GM15510 (cell line): ENCODE measurements around the gene ABCA1.

Experiments
- POLR2A ChIP-seq: IDR thresholded peaks from 3 replicates; pipeline ENCODE4 v1.6.1; 2011; ENCODE audit warnings: borderline replicate concordance; ENCODE audit not compliant: insufficient read length; ENCODE audit errors: extremely low read depth

Gene ABCA1

GRCh38 chr9:104866191-104866590 lies 61.8 kb downstream of the ABCA1 start:
- no peak for TF ChIP-seq POLR2A

- TF ChIP-seq POLR2A: no peak
Observed at GRCh38 chr9:104864675-104865104, 63.3 kb downstream of the ABCA1 start.

- no peak for TF ChIP-seq POLR2A
Observed at GRCh38 chr9:104863180-104863883, 64.6 kb downstream of the ABCA1 start.

GRCh38 chr9:104861397-104861796 lies 66.6 kb downstream of the ABCA1 start:
- no peak for TF ChIP-seq POLR2A

GRCh38 chr9:104860263-104860662 lies 67.7 kb downstream of the ABCA1 start:
- no peak for TF ChIP-seq POLR2A

- no peak for TF ChIP-seq POLR2A
Observed at GRCh38 chr9:104858846-104859245, 69.1 kb downstream of the ABCA1 start.

DNA sequence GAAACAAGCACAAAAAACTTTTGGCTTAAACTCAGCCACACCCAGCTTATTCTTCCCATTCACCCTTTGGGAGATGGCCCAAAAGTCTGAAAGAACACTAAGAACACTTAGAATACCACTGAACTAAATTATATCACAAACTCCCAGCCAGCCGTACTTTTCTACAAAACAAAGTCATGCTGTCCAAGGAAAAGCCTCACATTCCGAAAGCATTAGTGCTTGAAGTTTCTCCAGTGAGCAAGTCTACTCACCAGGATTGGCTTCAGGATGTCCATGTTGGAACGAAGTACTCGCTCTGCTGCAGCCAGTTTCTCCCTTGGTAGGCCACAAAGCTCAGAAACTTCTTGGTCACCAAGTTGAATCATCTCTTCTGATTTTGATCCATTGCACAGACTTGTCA lies 69.7 kb downstream of the ABCA1 start:
- no peak for TF ChIP-seq POLR2A

- TF ChIP-seq POLR2A: no peak
Observed at GRCh38 chr9:104856413-104856941, 71.5 kb downstream of the ABCA1 start.

DNA sequence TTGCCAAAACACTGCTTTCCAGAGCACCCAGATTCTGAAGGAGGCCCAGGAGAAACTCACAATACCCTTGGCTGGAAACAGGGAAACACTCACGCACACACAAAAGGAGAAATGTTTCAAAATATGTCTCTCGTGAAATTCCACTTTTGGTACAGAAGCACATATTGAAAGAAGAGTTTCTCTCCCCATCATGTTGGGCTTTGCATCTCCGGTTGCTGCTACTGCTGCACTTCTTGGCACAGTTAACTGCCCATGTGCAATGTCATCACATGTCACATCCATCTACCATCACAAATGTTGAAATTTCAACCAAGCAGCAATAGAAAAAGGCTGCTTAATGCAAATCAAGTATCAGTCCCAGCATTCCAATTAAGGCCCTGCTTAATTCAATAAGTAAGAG lies 72.1 kb downstream of the ABCA1 start:
- TF ChIP-seq POLR2A: no peak

DNA sequence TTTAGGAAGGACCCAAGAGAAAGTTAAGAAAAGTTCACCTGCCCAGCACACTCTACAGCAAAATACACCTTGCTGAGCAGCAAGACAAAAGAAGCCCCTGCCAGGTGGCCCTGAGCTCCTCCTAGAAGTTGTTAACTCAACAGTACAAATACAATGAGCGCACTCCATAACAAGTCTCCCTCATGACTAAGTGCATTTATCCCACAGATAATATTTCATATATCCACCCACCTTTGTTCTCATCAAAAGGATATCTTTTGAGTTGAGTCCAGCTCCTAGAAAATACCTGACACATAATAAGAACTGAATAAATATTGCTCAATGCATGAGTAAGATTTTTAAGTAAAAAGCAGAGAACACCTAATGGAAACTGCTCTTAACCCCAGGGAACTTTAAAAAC lies 73.3 kb downstream of the ABCA1 start:
- TF ChIP-seq POLR2A: no peak

DNA sequence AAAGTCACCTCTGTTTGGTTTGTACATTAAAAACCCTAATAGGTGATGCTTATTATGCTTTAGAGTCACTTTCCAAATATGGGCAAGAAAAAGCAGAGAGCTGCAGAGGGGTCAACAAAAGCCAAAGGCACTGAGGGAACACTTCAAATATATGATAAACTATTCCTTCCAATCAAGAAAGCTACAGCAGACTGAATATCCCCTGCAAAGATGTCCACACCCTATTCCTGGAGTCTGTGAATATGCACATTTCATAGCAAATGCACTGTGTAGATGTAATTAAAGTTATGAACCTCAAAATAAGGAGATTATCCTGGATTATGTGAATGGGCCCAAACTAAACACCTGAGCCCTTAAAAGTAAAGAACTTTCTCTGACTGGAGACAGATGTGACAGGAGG lies 74.3 kb downstream of the ABCA1 start:
- TF ChIP-seq POLR2A: no peak

GRCh38 chr9:104853159-104853558 lies 74.8 kb downstream of the ABCA1 start:
- TF ChIP-seq POLR2A: no peak

DNA sequence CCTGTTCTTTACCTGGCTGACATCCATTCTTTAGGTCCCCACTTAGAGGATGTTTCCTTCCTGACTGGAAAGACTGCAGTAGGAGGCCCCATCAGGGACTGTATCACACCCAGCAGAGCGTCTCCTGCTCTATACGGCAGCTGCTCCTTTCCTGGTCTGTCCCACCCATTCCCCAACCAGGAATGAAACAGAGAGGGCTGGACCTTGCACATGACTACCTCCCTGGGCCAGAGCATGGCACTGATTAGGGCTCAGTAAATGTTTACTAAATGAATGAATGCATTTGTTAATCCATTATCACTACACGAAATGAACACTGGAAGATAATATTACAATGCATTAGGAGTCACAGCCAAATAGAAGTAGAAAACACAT lies 76.4 kb downstream of the ABCA1 start:
- TF ChIP-seq POLR2A: no peak

DNA sequence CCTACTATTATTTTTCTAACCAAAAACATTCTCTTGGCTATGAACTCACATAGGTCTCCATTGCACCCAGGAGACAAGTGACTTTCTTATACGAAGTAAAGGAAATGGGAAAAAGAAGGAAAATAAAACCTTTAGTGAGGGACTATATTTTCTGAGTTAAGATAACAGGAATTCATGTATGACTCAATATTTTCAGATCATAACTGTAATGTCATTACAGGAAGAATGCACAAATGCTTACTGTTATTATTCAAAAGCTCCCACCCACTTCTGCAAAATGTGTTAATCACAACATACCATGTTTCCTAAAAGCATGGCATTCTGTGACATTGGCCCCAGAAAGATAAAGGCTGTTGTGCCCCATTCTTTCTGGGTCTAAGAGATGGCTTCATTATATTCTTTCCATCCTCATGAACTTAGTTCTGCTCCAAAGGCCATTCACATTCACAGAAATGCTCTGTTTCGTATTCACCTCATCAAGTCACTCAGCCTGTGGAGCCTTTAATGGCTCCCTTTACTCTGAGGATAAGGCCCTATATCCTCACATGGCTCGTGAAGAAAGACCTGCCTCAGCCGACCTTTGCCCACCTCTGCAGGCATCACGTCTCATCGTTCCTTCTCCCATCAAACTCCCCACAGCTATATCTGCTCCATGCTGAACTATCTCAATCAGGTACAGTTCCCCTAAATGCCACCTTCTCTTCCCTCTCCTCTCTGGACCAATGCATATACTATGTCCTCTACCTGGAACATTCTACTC lies 77.0 kb downstream of the ABCA1 start:
- no peak for TF ChIP-seq POLR2A

- no peak for TF ChIP-seq POLR2A
Observed at GRCh38 chr9:104849023-104849422, 78.9 kb downstream of the ABCA1 start.

DNA sequence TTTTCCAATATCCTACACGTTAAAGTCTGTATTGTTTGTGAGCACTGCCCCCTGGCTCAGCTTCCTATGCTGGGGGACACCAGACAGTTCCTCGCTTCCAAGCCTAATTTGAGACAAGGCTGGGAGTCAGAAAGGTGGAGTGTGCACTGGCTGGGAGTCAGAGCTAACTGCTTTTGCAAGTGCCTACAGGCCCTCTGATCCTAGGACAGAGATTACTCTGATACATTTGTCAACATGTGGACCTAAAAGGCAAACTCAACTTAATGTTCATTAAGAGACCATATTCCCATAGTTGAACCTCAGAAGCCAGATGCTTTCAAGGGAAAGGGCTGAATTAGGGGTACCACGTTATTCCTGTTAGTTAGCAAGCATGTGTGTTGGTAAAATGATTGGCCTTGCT lies 83.2 kb downstream of the ABCA1 start:
- TF ChIP-seq POLR2A: no peak
